HEK293 (cell line): ENCODE data around the gene ARIH1.

Experiments used
- BCL11A ChIP-seq: fragments of 450-650 bp; formaldehyde crosslinking; IDR thresholded peaks from 2 replicates; pipeline ENCODE4 v1.5.1; 2016; ENCODE audit warnings: low read depth, missing biosample characterization, missing genetic modification characterization
- BCL11B ChIP-seq: fragments of 450-650 bp; formaldehyde crosslinking; IDR thresholded peaks from 2 replicates; pipeline ENCODE4 v1.5.1; 2016; ENCODE audit warnings: low read depth, missing biosample characterization, missing genetic modification characterization
- KLF8 ChIP-seq: fragments of 450-650 bp; formaldehyde crosslinking; IDR thresholded peaks from 2 replicates; pipeline ENCODE4 v1.5.1; 2016; ENCODE audit warnings: missing biosample characterization, missing genetic modification characterization
- MEIS1 ChIP-seq: sonication (generic); formaldehyde crosslinking; IDR thresholded peaks from 2 replicates; pipeline ENCODE4 v1.8.1; 2022; ENCODE audit warnings: missing genetic modification reagents, mild to moderate bottlenecking, borderline replicate concordance
- MZF1 ChIP-seq: fragments of 450-650 bp; formaldehyde crosslinking; IDR thresholded peaks from 2 replicates; pipeline ENCODE4 v1.5.1; 2017; ENCODE audit warnings: missing biosample characterization, missing genetic modification characterization, borderline replicate concordance
- OSR2 ChIP-seq: fragments of 450-650 bp; formaldehyde crosslinking; IDR thresholded peaks from 2 replicates; pipeline ENCODE4 v1.5.1; 2016; ENCODE audit warnings: missing biosample characterization, missing genetic modification characterization
- OVOL3 ChIP-seq: fragments of 450-650 bp; formaldehyde crosslinking; IDR thresholded peaks from 2 replicates; pipeline ENCODE4 v1.5.1; 2016; ENCODE audit warnings: missing biosample characterization, missing genetic modification characterization
- SP7 ChIP-seq: fragments of 450-650 bp; formaldehyde crosslinking; IDR thresholded peaks from 2 replicates; pipeline ENCODE4 v1.5.1; 2016; ENCODE audit warnings: missing biosample characterization, missing genetic modification characterization
- ZBTB7A ChIP-seq: fragments of 450-650 bp; formaldehyde crosslinking; IDR thresholded peaks from 2 replicates; pipeline ENCODE4 v1.5.1; 2016; ENCODE audit warnings: low read depth, missing biosample characterization, missing genetic modification characterization
- ZFP37 ChIP-seq: fragments of 450-650 bp; formaldehyde crosslinking; IDR thresholded peaks from 2 replicates; pipeline ENCODE4 v1.5.1; 2016; ENCODE audit warnings: missing biosample characterization, missing genetic modification characterization
- ZFP41 ChIP-seq: fragments of 450-650 bp; formaldehyde crosslinking; IDR thresholded peaks from 2 replicates; pipeline ENCODE4 v1.5.1; 2016; ENCODE audit warnings: missing biosample characterization, missing genetic modification characterization, borderline replicate concordance
- ZFP69B ChIP-seq: fragments of 450-650 bp; formaldehyde crosslinking; IDR thresholded peaks from 2 replicates; pipeline ENCODE4 v1.5.1; 2016; ENCODE audit warnings: missing biosample characterization, missing genetic modification characterization
- ZNF133 ChIP-seq: fragments of 450-650 bp; formaldehyde crosslinking; IDR thresholded peaks from 2 replicates; pipeline ENCODE4 v1.5.1; 2016; ENCODE audit warnings: missing biosample characterization, missing genetic modification characterization
- ZNF146 ChIP-seq: fragments of 450-650 bp; formaldehyde crosslinking; IDR thresholded peaks from 2 replicates; pipeline ENCODE4 v1.5.1; 2016; ENCODE audit warnings: missing biosample characterization, missing genetic modification characterization
- ZNF155 ChIP-seq: fragments of 450-650 bp; formaldehyde crosslinking; IDR thresholded peaks from 2 replicates; pipeline ENCODE4 v1.5.1; 2016; ENCODE audit warnings: missing biosample characterization, missing genetic modification characterization
- ZNF223 ChIP-seq: fragments of 450-650 bp; formaldehyde crosslinking; IDR thresholded peaks from 2 replicates; pipeline ENCODE4 v1.5.1; 2016; ENCODE audit warnings: missing biosample characterization, missing genetic modification characterization
- ZNF335 ChIP-seq: fragments of 450-650 bp; formaldehyde crosslinking; conservative IDR thresholded peaks from 2 replicates; pipeline ENCODE4 v1.5.1; 2016; ENCODE audit warnings: missing biosample characterization, missing genetic modification characterization
- ZNF350 ChIP-seq: fragments of 450-650 bp; formaldehyde crosslinking; IDR thresholded peaks from 2 replicates; pipeline ENCODE4 v1.5.0; 2017; ENCODE audit warnings: missing biosample characterization, mild to moderate bottlenecking, missing genetic modification characterization
- ZNF423 ChIP-seq: fragments of 450-650 bp; formaldehyde crosslinking; IDR thresholded peaks from 2 replicates; pipeline ENCODE4 v1.5.1; 2016; ENCODE audit warnings: missing biosample characterization, missing genetic modification characterization
- ZNF473 ChIP-seq: fragments of 450-650 bp; formaldehyde crosslinking; IDR thresholded peaks from 2 replicates; pipeline ENCODE4 v1.5.1; 2017; ENCODE audit warnings: missing biosample characterization, missing genetic modification characterization
- ZNF629 ChIP-seq: fragments of 450-650 bp; formaldehyde crosslinking; IDR thresholded peaks from 2 replicates; pipeline ENCODE4 v1.5.1; 2017; ENCODE audit warnings: missing biosample characterization, missing genetic modification characterization
- ZNF654 ChIP-seq: fragments of 450-650 bp; formaldehyde crosslinking; IDR thresholded peaks from 2 replicates; pipeline ENCODE4 v1.5.1; 2016; ENCODE audit warnings: low read depth, missing biosample characterization, missing genetic modification characterization
- ZNF670 ChIP-seq: fragments of 450-650 bp; formaldehyde crosslinking; IDR thresholded peaks from 2 replicates; pipeline ENCODE4 v1.5.1; 2016; ENCODE audit warnings: missing biosample characterization, missing genetic modification characterization, low read depth
- ZNF701 ChIP-seq: fragments of 450-650 bp; formaldehyde crosslinking; IDR thresholded peaks from 2 replicates; pipeline ENCODE4 v1.5.1; 2016; ENCODE audit warnings: missing biosample characterization, missing genetic modification characterization
- ZNF768 ChIP-seq: fragments of 450-650 bp; formaldehyde crosslinking; IDR thresholded peaks from 2 replicates; pipeline ENCODE4 v1.5.1; 2018; ENCODE audit warnings: missing biosample characterization, mild to moderate bottlenecking, missing genetic modification characterization
- ZNF777 ChIP-seq: fragments of 450-650 bp; formaldehyde crosslinking; IDR thresholded peaks from 2 replicates; pipeline ENCODE4 v1.5.1; 2017; ENCODE audit warnings: missing biosample characterization, missing genetic modification characterization, borderline replicate concordance
- ZNF837 ChIP-seq: fragments of 450-650 bp; formaldehyde crosslinking; IDR thresholded peaks from 2 replicates; pipeline ENCODE4 v1.5.1; 2016; ENCODE audit warnings: missing biosample characterization, missing genetic modification characterization
- ZNF843 ChIP-seq: fragments of 450-650 bp; formaldehyde crosslinking; IDR thresholded peaks from 2 replicates; pipeline ENCODE4 v1.5.1; 2016; ENCODE audit warnings: missing biosample characterization, missing genetic modification characterization
- ZXDB ChIP-seq: fragments of 450-650 bp; formaldehyde crosslinking; IDR thresholded peaks from 2 replicates; pipeline ENCODE4 v1.5.1; 2016; ENCODE audit warnings: missing biosample characterization, missing genetic modification characterization
- TF ChIP-seq, protein P1 (sequence below): fragments of 450-650 bp; formaldehyde crosslinking; IDR thresholded peaks from 2 replicates; pipeline ENCODE4 v1.5.1; 2016; ENCODE audit warnings: missing biosample characterization, missing genetic modification characterization
- TF ChIP-seq, protein P2 (sequence below): fragments of 450-650 bp; formaldehyde crosslinking; IDR thresholded peaks from 2 replicates; pipeline ENCODE4 v1.5.1; 2016; ENCODE audit warnings: missing biosample characterization, missing genetic modification characterization
- TF ChIP-seq, protein P3 (sequence below): fragments of 450-650 bp; IDR thresholded peaks from 2 replicates; pipeline ENCODE4 v1.5.1; 2018; ENCODE audit warnings: missing biosample characterization, mild to moderate bottlenecking, missing genetic modification characterization
- TF ChIP-seq, protein P4 (sequence below): fragments of 450-650 bp; formaldehyde crosslinking; IDR thresholded peaks from 2 replicates; pipeline ENCODE4 v1.5.1; 2016; ENCODE audit warnings: missing biosample characterization, missing genetic modification characterization
- TF ChIP-seq, protein P5 (sequence below): fragments of 450-650 bp; formaldehyde crosslinking; IDR thresholded peaks from 2 replicates; pipeline ENCODE4 v1.5.1; 2016; ENCODE audit warnings: missing biosample characterization, missing genetic modification characterization

ARIH1 gene

DNA sequence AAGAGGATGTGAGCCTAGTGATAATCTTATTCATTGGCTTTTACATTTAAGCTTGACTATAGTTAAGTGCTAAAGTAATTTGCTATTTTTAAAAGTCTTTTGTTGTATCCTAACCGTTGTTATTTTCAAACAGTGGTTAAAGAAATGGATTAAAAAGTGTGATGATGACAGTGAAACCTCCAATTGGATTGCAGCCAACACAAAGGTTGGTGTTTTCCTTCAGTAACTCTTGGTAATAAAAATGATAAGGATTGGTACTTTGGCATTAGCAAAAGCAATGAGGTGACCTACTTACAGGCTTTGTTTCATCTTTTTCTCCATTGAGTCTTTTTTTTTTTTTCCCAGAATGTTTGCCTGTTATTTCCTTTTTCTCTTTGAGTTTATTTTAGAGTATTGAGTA is 92.8 kb downstream of the ARIH1 start (continued):
- TF ChIP-seq, protein P1, sequence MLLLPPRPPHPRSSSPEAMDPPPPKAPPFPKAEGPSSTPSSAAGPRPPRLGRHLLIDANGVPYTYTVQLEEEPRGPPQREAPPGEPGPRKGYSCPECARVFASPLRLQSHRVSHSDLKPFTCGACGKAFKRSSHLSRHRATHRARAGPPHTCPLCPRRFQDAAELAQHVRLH (tag by site-specific recombination) = 0 out of 2 replicates have a peak, but pooled peaks have one; percentile 18
- no peak for TF ChIP-seq KLF8
- peak; percentile 58; the same call in 1 of the 2 replicates for TF ChIP-seq OSR2 (tag by site-specific recombination)
- TF ChIP-seq, protein P2, sequence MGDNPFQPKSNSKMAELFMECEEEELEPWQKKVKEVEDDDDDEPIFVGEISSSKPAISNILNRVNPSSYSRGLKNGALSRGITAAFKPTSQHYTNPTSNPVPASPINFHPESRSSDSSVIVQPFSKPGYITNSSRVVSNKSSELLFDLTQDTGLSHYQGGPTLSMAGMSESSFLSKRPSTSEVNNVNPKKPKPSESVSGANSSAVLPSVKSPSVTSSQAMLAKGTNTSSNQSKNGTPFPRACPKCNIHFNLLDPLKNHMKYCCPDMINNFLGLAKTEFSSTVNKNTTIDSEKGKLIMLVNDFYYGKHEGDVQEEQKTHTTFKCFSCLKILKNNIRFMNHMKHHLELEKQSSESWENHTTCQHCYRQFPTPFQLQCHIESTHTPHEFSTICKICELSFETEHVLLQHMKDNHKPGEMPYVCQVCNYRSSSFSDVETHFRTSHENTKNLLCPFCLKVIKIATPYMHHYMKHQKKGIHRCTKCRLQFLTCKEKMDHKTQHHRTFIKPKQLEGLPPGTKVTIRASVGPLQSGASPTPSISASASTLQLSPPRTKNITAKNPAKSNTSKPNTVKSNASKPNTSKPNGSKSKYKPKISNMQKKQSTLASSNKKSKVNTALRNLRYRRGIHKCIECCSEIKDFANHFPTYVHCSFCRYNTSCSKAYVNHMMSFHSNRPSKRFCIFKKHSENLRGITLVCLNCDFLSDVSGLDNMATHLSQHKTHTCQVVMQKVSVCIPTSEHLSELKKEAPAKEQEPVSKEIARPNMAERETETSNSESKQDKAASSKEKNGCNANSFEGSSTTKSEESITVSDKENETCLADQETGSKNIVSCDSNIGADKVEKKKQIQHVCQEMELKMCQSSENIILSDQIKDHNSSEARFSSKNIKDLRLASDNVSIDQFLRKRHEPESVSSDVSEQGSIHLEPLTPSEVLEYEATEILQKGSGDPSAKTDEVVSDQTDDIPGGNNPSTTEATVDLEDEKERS = no peak
- no peak for TF ChIP-seq BCL11A (tag by site-specific recombination)
- peak; percentile 30; the same call in 1 of the 2 replicates for TF ChIP-seq OVOL3 (tag by site-specific recombination)
- TF ChIP-seq ZNF837 (tag by site-specific recombination) = no peak
- no peak for TF ChIP-seq ZNF423 (tag by site-specific recombination)
- no peak for TF ChIP-seq ZNF777 (tag by site-specific recombination)
- TF ChIP-seq, protein P3, sequence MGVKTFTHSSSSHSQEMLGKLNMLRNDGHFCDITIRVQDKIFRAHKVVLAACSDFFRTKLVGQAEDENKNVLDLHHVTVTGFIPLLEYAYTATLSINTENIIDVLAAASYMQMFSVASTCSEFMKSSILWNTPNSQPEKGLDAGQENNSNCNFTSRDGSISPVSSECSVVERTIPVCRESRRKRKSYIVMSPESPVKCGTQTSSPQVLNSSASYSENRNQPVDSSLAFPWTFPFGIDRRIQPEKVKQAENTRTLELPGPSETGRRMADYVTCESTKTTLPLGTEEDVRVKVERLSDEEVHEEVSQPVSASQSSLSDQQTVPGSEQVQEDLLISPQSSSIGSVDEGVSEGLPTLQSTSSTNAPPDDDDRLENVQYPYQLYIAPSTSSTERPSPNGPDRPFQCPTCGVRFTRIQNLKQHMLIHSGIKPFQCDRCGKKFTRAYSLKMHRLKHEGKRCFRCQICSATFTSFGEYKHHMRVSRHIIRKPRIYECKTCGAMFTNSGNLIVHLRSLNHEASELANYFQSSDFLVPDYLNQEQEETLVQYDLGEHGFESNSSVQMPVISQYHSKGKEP (tag by site-specific recombination) = no peak
- TF ChIP-seq ZNF223 = no peak
- TF ChIP-seq SP7 = no peak
- TF ChIP-seq ZNF155 (tag by site-specific recombination) = no peak
- no peak for TF ChIP-seq ZNF335 (tag by site-specific recombination)
- no peak for TF ChIP-seq ZNF133 (tag by site-specific recombination)
- no peak for TF ChIP-seq ZFP41
- TF ChIP-seq BCL11B (tag by site-specific recombination) = no peak
- no peak for TF ChIP-seq MEIS1 (CRISPR knock-in tag)
- TF ChIP-seq ZNF629 (tag by site-specific recombination) = 0 out of 2 replicates have a peak, but pooled peaks have one; percentile 20
- peak; percentile 78 for TF ChIP-seq ZNF843
- TF ChIP-seq ZNF146 (tag by site-specific recombination) = no peak
- TF ChIP-seq ZNF350 (tag by site-specific recombination) = no peak
- TF ChIP-seq ZXDB (tag by site-specific recombination) = peak; percentile 50; the same call in 1 of the 2 replicates
- no peak for TF ChIP-seq ZNF670 (tag by site-specific recombination)
- no peak for TF ChIP-seq ZNF473 (tag by site-specific recombination)
- TF ChIP-seq, protein P4, sequence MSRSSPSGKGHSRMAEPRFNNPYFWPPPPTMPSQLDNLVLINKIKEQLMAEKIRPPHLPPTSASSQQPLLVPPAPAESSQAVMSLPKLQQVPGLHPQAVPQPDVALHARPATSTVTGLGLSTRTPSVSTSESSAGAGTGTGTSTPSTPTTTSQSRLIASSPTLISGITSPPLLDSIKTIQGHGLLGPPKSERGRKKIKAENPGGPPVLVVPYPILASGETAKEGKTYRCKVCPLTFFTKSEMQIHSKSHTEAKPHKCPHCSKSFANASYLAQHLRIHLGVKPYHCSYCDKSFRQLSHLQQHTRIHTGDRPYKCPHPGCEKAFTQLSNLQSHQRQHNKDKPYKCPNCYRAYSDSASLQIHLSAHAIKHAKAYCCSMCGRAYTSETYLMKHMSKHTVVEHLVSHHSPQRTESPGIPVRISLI (tag by site-specific recombination) = 0 out of 2 replicates have a peak, but pooled peaks have one; percentile 13
- no peak for TF ChIP-seq ZNF768
- TF ChIP-seq ZFP69B (tag by site-specific recombination) = no peak
- TF ChIP-seq ZBTB7A (tag by site-specific recombination) = no peak
- TF ChIP-seq ZNF654 (tag by site-specific recombination) = no peak
- no peak for TF ChIP-seq MZF1 (tag by site-specific recombination)
- TF ChIP-seq, protein P5, sequence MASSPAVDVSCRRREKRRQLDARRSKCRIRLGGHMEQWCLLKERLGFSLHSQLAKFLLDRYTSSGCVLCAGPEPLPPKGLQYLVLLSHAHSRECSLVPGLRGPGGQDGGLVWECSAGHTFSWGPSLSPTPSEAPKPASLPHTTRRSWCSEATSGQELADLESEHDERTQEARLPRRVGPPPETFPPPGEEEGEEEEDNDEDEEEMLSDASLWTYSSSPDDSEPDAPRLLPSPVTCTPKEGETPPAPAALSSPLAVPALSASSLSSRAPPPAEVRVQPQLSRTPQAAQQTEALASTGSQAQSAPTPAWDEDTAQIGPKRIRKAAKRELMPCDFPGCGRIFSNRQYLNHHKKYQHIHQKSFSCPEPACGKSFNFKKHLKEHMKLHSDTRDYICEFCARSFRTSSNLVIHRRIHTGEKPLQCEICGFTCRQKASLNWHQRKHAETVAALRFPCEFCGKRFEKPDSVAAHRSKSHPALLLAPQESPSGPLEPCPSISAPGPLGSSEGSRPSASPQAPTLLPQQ (tag by site-specific recombination) = 0 out of 2 replicates have a peak, but pooled peaks have one; percentile 42
- no peak for TF ChIP-seq ZFP37 (tag by site-specific recombination)
- TF ChIP-seq ZNF701 (tag by site-specific recombination) = no peak
